GM18502 (cell line): ENCODE measurements around the gene FKBP1A.
"Not testable (repeated sequence)": the region's sequence is repeated elsewhere in the genome, so short reads cannot be mapped to it uniquely, and the experiment has no call there.

Experiments used
- ATAC-seq: cut with Tn5 transposase; IDR thresholded peaks from one replicate; pipeline ENCODE4 v1.9.1; 2021; ENCODE audit warnings: mild to moderate bottlenecking; ENCODE audit not compliant: unreplicated experiment, poor library complexity

The FKBP1A gene

GRCh38 chr20:1417790-1418189 lies 24.9 kb upstream of the FKBP1A start:
- no peak for ATAC-seq

GRCh38 chr20:1417273-1417672 lies 24.4 kb upstream of the FKBP1A start:
- no peak for ATAC-seq

GRCh38 chr20:1415667-1416468 lies 23.0 kb upstream of the FKBP1A start:
- ATAC-seq, result no peak

GRCh38 chr20:1414982-1415381 lies 22.1 kb upstream of the FKBP1A start:
- no peak for ATAC-seq

- no peak for ATAC-seq
Observed at GRCh38 chr20:1405801-1406200, 12.9 kb upstream of the FKBP1A start.

DNA sequence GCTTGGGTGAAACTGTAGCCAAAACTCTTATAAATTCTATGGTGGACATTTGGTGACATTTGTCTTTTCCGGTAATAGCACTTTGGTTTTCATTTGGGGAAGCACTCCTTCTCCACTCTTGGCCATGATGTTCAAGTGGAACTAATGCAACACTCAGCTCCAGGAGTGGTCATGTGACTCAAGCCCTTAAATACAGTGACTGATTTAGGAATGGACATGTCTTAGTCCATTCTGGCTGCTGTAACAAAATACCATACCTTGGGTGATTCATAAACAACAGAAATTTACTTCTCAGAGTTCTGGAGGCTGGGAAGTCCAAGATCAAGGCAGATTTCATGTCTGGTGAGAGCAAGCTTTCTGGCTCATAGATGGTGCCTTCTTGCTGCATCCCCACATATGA lies 10.8 kb upstream of the FKBP1A start:
- no peak for ATAC-seq

GRCh38 chr20:1402149-1402548 lies 9.3 kb upstream of the FKBP1A start:
- no peak for ATAC-seq

- no peak for ATAC-seq
Observed at GRCh38 chr20:1401451-1401907, 8.6 kb upstream of the FKBP1A start.

DNA sequence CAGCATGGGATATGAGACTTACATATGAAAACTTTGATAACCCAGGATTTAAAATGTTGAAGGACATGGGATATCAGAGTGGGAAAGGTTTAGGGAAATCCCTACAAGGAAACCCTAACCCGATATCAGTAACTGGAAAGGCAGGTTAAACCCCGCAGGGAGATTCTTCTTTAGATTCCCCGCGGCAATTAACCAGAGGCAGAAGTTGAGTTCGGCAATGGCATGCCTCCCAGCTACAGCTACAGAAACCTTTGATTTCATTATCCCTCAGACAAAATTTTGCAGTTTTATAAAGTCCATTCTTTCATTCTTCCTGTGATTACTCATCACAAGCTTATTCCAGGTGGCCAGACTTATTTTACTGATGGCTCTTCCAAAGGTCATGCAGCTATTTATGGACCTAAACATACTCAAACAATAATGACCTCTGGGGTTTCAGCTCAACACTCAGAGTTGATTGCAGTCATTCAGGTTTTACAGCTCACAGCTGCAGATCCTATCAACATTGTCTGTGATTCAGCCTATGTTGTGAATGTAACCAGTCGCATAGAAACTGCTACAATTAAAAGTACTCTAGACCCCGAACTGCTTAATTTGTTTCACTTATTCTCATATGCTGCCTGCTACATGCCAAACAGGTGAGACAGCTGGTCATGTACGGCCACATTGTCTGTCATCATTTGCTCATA lies 7.0 kb upstream of the FKBP1A start:
- not testable (repeated sequence) for ATAC-seq

DNA sequence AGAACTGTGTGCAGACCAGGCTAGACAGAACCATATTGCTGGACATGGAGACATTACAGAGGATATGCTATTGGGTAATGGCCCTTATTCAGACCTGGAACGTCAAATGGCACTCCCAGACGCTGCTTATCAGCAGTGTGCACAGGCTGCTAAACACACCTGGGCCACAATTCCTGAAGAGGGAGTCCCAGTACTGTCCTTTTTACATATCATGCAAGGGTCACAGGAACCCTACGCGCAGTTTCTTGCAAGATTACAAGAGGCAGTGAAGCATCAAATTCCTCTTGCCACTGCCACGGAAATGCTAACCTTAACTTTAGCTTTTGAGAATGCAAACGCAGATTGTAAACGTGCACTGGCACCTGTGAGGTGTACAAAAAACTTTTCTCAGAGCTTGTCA lies 5.3 kb upstream of the FKBP1A start:
- ATAC-seq, result not testable (repeated sequence)

GRCh38 chr20:1397710-1398109 lies 4.9 kb upstream of the FKBP1A start:
- no peak for ATAC-seq

DNA sequence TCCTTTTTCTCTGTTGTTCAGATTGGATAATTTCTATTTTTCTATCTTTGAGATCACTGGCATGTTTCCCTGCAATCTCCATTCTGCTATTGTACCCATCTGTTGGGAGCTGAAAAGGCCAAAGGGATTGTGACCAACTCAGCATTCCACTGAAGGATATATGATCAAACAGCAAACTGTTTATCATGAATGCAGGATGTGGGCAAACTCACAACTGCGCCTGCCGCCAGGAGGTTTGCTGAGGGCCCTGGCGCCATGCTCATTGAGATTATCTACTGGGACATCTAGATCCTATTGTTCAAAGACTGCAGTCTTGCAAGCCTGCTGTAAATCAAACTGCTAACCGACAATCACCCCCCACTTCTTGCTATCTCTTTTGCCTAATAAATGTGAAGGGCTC lies 3.8 kb upstream of the FKBP1A start:
- no peak for ATAC-seq

GRCh38 chr20:1396264-1396663 lies 3.4 kb upstream of the FKBP1A start:
- ATAC-seq, result no peak

DNA sequence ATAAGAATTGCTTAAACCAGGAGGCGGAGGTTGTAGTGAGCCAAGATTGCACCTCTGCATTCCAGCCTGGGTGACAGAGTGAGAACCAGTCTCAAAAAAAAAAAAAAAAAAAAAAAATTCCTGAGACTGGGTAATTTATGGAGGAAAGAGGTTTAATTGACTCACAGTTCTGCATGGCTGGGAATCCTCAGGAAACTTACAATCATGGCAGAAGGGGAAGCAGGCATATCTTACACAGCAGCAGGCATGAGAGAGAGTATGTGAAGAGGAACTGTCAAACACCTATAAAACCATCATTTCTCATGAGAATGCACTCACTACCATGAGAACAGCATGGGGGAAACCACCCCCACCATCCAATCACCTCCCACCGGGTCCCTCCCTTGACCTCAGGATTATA lies 1.8 kb upstream of the FKBP1A start:
- ATAC-seq, result no peak

GRCh38 chr20:1393507-1393882 lies 641 bp upstream of the FKBP1A start:
- ATAC-seq, result no peak

- no peak for ATAC-seq
Observed at GRCh38 chr20:1392443-1392692, 486 bp downstream of the FKBP1A start.

GRCh38 chr20:1391640-1392442 lies 1.0 kb downstream of the FKBP1A start:
- ATAC-seq, result no peak

- ATAC-seq, result no peak
Observed at GRCh38 chr20:1390581-1391403, 2.1 kb downstream of the FKBP1A start.

- no peak for ATAC-seq
Observed at GRCh38 chr20:1389703-1390580, 2.9 kb downstream of the FKBP1A start.
